Heart left ventricle (tissue), 13 donors: ENCODE results near the gene FOXN3.
A peak's percentile ranks its signal among the peaks of the same experiment; 100 is the strongest.

ENCODE experiments used
- POLR2A ChIP-seq, 2 donors: fragments of 450-650 bp; IDR thresholded peaks; one replicate each; pipeline ENCODE4 v1.6.1; 2017; ENCODE audit warnings: antibody characterized with exemption in 2 of 2, mild to moderate bottlenecking in 2 of 2, moderate library complexity in 2 of 2
- TF ChIP-seq, protein P1 (sequence below), 12 donors: fragments of 200-600 bp; sonication (generic) in 4 of 12; IDR thresholded peaks; one replicate each; pipeline versions ENCODE4 v1.5.0 to v1.8.0; 2018 to 2022; ENCODE audit warnings: antibody characterized with exemption in 12 of 12, mild to moderate bottlenecking in 5 of 12
- donor health status: ischemic (EF 13 %, LVEDD 7.1; RV severe dilation, severe dysfunction).
- donor health status: DM: no; HTN: yes; CAD: no.
- donor health status: DM: no; HTN: no; CAD: no.
- donor health status: ischemic (EF 25% LVEDD 6.9; RV normal size, moderate dysfunction).
- donor health status: ischemic (EF 25% LVEDD 5.7; RV mildly dilated, moderate dysfunction).
- donor health status: ischemic (EF 35%, LVEDD 5.7; RV mildly dilated, moderate dysfunction).
- donor health status: nonischemic (EF 11% LVEDD 7.7; RV severe dilation, severe dysfunction).
- donor health status: DM: yes; HTN: yes; CAD: no.
- donor health status: PGD.
- donor health status: ischemic (EF 29% LVEDD 5.4; RV normal size, mild dysfunction).
- donor health status: nonischemic (EF 23%, LVEDD 6.1; RV moderate dilation, normal function).

DNA sequence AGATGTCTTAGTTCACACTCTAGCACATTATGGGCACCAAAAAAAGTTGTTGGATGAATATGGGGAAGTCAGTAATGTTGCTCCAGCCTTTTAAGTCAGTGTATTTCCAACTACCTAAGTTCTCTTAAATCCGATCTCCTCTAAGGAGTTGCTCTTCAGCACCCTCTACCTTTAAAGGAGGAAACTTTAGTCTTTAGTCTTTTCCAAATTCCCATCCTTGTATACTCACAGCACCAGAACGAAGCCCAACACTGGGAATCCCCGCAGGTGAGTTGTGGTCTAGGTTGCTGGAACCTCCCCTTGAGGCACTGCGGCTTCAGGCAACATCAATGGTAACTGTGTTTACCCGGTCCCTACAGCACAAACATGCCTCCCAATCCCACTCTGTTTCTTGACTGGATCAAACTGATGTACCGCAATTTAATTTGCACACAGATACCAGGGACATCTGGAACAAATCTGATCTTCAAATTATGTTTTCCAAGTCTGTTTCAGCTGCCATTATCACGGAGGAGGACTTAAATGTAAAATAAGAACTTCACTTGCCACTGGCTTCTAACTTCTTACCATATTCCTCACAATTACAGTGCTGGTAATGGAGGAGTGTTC lies 179.0 kb downstream of the FOXN3 start:
- TF ChIP-seq, protein P1, sequence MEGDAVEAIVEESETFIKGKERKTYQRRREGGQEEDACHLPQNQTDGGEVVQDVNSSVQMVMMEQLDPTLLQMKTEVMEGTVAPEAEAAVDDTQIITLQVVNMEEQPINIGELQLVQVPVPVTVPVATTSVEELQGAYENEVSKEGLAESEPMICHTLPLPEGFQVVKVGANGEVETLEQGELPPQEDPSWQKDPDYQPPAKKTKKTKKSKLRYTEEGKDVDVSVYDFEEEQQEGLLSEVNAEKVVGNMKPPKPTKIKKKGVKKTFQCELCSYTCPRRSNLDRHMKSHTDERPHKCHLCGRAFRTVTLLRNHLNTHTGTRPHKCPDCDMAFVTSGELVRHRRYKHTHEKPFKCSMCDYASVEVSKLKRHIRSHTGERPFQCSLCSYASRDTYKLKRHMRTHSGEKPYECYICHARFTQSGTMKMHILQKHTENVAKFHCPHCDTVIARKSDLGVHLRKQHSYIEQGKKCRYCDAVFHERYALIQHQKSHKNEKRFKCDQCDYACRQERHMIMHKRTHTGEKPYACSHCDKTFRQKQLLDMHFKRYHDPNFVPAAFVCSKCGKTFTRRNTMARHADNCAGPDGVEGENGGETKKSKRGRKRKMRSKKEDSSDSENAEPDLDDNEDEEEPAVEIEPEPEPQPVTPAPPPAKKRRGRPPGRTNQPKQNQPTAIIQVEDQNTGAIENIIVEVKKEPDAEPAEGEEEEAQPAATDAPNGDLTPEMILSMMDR (IDR thresholded peaks at IDR 0.05) = peak in 11 of 12 donors; percentile 7 to 53 (median 26)
- no peak for TF ChIP-seq POLR2A (IDR thresholded peaks at IDR 0.05)
